ENCODE results near the gene NAALADL2. TPM values are rescaled to one million over a fixed set of nuclear protein-coding genes. Genes with fewer than 3 reads are reported as not detected.

The NAALADL2 gene
- total and polyA plus RNA-seq, 2 of the 13 experiments (the other 11 are each of a cell fraction or from before 2014, with no cell fraction given) = 0.08 TPM; not detected in 1

GRCh38 chr3:175489406-175489805, 630.3 kb downstream of the NAALADL2 start (continued):
- TF ChIP-seq, protein P1, sequence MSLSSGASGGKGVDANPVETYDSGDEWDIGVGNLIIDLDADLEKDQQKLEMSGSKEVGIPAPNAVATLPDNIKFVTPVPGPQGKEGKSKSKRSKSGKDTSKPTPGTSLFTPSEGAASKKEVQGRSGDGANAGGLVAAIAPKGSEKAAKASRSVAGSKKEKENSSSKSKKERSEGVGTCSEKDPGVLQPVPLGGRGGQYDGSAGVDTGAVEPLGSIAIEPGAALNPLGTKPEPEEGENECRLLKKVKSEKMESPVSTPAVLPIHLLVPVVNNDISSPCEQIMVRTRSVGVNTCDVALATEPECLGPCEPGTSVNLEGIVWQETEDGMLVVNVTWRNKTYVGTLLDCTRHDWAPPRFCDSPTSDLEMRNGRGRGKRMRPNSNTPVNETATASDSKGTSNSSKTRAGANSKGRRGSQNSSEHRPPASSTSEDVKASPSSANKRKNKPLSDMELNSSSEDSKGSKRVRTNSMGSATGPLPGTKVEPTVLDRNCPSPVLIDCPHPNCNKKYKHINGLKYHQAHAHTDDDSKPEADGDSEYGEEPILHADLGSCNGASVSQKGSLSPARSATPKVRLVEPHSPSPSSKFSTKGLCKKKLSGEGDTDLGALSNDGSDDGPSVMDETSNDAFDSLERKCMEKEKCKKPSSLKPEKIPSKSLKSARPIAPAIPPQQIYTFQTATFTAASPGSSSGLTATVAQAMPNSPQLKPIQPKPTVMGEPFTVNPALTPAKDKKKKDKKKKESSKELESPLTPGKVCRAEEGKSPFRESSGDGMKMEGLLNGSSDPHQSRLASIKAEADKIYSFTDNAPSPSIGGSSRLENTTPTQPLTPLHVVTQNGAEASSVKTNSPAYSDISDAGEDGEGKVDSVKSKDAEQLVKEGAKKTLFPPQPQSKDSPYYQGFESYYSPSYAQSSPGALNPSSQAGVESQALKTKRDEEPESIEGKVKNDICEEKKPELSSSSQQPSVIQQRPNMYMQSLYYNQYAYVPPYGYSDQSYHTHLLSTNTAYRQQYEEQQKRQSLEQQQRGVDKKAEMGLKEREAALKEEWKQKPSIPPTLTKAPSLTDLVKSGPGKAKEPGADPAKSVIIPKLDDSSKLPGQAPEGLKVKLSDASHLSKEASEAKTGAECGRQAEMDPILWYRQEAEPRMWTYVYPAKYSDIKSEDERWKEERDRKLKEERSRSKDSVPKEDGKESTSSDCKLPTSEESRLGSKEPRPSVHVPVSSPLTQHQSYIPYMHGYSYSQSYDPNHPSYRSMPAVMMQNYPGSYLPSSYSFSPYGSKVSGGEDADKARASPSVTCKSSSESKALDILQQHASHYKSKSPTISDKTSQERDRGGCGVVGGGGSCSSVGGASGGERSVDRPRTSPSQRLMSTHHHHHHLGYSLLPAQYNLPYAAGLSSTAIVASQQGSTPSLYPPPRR (CRISPR knock-in tag; IDR thresholded peaks at IDR 0.05; ENCODE audit: borderline replicate concordance) = no peak
- TF ChIP-seq ZMAT5 (CRISPR knock-in tag; IDR thresholded peaks at IDR 0.05; ENCODE audit: borderline replicate concordance, low read depth) (no peak), ZSCAN22 (CRISPR knock-in tag; IDR thresholded peaks at IDR 0.05) (no peak), ZNF577 (CRISPR knock-in tag; IDR thresholded peaks at IDR 0.05; ENCODE audit: borderline replicate concordance, low read depth) (no peak), TEAD2 (CRISPR knock-in tag; IDR thresholded peaks at IDR 0.05) (no peak)
- TF ChIP-seq, protein P2, sequence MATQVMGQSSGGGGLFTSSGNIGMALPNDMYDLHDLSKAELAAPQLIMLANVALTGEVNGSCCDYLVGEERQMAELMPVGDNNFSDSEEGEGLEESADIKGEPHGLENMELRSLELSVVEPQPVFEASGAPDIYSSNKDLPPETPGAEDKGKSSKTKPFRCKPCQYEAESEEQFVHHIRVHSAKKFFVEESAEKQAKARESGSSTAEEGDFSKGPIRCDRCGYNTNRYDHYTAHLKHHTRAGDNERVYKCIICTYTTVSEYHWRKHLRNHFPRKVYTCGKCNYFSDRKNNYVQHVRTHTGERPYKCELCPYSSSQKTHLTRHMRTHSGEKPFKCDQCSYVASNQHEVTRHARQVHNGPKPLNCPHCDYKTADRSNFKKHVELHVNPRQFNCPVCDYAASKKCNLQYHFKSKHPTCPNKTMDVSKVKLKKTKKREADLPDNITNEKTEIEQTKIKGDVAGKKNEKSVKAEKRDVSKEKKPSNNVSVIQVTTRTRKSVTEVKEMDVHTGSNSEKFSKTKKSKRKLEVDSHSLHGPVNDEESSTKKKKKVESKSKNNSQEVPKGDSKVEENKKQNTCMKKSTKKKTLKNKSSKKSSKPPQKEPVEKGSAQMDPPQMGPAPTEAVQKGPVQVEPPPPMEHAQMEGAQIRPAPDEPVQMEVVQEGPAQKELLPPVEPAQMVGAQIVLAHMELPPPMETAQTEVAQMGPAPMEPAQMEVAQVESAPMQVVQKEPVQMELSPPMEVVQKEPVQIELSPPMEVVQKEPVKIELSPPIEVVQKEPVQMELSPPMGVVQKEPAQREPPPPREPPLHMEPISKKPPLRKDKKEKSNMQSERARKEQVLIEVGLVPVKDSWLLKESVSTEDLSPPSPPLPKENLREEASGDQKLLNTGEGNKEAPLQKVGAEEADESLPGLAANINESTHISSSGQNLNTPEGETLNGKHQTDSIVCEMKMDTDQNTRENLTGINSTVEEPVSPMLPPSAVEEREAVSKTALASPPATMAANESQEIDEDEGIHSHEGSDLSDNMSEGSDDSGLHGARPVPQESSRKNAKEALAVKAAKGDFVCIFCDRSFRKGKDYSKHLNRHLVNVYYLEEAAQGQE (IDR thresholded peaks at IDR 0.05; ENCODE audit: borderline replicate concordance in 1 of 2, low read depth in 1 of 2, low read length in 2 of 2) = no peak
- TF ChIP-seq, protein P3, sequence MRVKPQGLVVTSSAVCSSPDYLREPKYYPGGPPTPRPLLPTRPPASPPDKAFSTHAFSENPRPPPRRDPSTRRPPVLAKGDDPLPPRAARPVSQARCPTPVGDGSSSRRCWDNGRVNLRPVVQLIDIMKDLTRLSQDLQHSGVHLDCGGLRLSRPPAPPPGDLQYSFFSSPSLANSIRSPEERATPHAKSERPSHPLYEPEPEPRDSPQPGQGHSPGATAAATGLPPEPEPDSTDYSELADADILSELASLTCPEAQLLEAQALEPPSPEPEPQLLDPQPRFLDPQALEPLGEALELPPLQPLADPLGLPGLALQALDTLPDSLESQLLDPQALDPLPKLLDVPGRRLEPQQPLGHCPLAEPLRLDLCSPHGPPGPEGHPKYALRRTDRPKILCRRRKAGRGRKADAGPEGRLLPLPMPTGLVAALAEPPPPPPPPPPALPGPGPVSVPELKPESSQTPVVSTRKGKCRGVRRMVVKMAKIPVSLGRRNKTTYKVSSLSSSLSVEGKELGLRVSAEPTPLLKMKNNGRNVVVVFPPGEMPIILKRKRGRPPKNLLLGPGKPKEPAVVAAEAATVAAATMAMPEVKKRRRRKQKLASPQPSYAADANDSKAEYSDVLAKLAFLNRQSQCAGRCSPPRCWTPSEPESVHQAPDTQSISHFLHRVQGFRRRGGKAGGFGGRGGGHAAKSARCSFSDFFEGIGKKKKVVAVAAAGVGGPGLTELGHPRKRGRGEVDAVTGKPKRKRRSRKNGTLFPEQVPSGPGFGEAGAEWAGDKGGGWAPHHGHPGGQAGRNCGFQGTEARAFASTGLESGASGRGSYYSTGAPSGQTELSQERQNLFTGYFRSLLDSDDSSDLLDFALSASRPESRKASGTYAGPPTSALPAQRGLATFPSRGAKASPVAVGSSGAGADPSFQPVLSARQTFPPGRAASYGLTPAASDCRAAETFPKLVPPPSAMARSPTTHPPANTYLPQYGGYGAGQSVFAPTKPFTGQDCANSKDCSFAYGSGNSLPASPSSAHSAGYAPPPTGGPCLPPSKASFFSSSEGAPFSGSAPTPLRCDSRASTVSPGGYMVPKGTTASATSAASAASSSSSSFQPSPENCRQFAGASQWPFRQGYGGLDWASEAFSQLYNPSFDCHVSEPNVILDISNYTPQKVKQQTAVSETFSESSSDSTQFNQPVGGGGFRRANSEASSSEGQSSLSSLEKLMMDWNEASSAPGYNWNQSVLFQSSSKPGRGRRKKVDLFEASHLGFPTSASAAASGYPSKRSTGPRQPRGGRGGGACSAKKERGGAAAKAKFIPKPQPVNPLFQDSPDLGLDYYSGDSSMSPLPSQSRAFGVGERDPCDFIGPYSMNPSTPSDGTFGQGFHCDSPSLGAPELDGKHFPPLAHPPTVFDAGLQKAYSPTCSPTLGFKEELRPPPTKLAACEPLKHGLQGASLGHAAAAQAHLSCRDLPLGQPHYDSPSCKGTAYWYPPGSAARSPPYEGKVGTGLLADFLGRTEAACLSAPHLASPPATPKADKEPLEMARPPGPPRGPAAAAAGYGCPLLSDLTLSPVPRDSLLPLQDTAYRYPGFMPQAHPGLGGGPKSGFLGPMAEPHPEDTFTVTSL (CRISPR knock-in tag; IDR thresholded peaks at IDR 0.05; ENCODE audit: borderline replicate concordance) = no peak
